HG02610 (cell line): ENCODE results near the gene TMEM217.
"Not testable (repeated sequence)": the region's sequence is repeated elsewhere in the genome, so short reads cannot be mapped to it uniquely, and the experiment has no call there.

Experiments used
- ATAC-seq: cut with Tn5 transposase; IDR thresholded peaks from one replicate; pipeline ENCODE4 v1.9.1; 2021; ENCODE audit warnings: mild to moderate bottlenecking, moderate library complexity; ENCODE audit not compliant: unreplicated experiment

Gene TMEM217

GRCh38 chr6:37218511-37218910, 39.4 kb downstream of the TMEM217 start:
- no peak for ATAC-seq

DNA sequence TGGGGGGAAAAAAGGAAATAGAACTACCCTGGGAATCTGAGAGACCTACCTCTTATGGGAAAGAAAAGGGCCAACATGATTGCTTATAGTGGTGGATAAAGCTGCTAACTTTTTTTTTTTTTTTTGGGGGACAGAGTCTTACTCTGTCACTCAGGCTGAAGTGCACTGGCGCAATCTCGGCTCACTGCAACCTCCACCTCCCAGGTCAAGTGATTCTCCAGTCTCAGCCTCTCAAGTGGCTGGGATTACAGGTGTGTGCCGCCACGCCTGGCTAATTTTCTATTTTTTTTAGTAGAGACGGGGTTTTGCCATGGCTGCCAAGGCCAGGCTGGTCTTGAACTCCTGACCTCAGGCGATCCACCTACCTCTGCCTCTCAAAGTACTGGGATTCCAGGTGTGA, 39.9 kb downstream of the TMEM217 start:
- no peak for ATAC-seq

DNA sequence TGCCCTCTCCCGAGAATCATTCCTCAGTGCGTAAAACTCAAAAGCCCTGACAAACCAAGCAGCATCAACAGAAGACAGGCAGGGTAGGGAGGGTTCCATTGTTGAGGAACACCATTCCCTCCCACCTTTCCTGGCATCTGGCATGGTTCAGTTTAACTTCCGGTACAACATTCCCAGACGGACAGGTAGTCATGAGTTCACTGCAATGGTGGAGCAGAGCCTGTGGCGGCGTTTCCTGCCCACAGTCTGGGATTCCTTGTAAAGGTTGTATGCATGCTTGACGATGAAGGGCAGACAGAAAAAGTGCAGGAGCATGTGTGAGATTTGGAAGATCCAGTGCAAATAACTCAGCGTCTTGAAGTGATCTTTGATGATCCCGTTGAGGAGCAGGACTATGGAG, 45.7 kb downstream of the TMEM217 start:
- no peak for ATAC-seq

- no peak for ATAC-seq
Measured at GRCh38 chr6:37210313-37210968, 47.5 kb downstream of the TMEM217 start.

GRCh38 chr6:37209461-37210205, 48.3 kb downstream of the TMEM217 start:
- ATAC-seq = no peak

DNA sequence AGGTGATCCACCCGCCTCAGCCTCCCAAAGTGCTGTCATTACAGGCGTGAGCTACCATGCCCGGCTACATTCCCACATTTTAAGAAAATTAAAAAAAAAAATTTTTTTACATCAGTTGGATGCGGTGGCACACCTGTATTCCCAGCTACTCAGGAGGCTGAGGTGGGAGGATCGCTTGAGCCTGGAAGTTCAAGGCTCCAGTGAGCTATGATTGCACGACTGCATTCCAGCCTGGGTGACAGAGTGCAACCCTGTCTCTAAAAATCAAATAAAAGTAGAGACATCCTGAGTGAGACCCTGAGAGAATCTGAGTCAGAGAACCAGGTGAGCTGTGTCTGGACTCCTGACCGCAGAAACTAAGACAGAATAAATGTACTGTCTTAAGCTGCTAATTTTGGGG, 49.2 kb downstream of the TMEM217 start:
- no peak for ATAC-seq

- ATAC-seq = peak; percentile 48
Measured at GRCh38 chr6:37207903-37208456, 50.0 kb downstream of the TMEM217 start.

- ATAC-seq = no peak
Measured at GRCh38 chr6:37206622-37207021, 51.3 kb downstream of the TMEM217 start.

DNA sequence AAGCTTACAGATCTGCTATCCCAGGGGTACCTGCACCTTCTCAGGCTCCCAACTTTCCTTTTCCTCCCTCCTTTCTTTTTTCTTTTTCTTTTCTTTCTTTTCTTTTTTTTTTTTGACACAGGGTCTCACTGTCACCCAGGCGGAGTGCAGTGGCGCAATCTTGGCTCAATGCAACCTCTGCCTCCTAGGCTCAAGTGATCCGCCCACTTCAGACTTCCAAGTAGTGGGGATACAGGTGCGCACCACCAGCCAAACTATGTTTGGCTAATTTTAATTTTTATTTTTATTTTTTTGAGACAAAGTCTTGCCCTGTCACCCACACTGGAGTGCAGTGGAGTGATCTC, 52.0 kb downstream of the TMEM217 start:
- no peak for ATAC-seq

DNA sequence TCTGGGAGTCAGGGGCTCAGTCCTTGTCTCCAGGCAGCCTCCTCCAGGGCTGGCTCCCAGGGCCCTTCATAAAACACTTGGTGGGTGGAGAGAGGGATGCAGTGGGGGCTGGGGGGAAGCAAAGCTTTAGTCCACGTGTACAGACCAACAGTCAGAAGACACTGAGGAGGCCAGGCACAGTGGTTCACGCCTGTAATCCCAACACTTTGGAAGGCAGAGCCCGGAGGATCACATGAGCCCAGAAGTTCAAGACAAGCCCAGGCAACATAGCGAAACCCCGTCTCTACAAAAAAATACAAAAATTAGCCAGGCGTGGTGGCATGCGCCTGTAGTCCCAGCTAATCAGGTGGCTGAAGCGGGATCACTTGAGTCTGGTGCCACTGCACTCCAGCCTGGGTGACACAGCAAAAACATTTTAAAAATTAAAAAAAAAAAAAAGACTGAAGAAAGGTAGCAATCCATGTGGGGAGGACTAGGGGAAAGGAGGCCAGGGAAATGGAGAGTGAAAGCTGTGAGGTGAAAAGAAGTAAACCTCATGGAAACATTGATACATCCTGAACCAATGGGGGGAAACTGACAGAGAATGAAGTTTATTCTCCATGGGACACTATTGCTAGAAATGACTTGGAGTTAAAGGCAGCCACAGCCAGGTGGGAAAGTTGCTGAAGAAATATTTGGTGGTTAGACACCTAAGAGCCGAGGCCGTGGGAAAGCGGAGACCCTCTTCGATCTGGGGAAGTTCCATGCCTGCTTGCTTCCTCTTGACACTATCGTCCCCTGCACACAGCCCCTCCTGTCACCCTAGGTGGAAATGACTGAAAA, 52.6 kb downstream of the TMEM217 start:
- no peak for ATAC-seq

- no peak for ATAC-seq
Measured at GRCh38 chr6:37204014-37204751, 53.8 kb downstream of the TMEM217 start.

- no peak for ATAC-seq
Measured at GRCh38 chr6:37202788-37203491, 55.0 kb downstream of the TMEM217 start.

DNA sequence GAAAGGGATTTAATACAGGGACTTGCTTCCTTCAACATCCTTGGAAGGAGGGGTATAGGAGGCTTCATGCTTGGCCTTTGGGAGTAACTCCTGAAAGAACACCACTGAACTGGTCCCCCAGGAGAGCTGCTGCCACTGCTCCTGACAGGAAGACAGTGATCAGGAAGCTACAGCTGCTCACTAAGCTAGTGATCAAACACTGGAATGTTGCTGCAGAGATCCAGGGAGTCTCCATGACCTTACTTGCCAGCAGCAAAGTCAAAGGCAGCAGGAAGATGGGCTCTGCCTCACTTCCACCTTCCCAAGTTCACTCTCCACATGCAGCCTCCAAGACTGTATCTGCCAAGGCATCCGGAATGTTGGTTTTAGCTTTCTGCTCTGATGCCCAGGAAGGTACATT, 56.2 kb downstream of the TMEM217 start:
- ATAC-seq = no peak

DNA sequence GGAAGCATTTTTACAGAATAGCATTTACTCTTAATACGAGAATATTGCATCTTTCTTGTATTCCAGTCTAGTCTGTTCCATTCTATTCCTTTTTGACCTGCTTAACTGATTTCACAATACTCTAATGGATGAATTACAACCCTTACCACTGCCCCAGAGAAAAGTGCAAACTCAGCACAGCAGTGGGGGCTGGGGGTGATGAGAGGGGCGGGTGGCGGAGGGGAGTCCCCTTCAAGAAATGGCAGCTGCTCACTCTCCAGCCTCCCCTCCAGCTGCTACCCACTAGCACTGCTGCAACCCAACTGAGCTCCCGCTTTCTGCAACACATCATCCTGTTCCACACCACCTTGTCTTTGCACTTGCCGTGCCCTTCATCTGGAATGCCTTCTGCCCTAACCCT, 57.9 kb downstream of the TMEM217 start:
- ATAC-seq = no peak

DNA sequence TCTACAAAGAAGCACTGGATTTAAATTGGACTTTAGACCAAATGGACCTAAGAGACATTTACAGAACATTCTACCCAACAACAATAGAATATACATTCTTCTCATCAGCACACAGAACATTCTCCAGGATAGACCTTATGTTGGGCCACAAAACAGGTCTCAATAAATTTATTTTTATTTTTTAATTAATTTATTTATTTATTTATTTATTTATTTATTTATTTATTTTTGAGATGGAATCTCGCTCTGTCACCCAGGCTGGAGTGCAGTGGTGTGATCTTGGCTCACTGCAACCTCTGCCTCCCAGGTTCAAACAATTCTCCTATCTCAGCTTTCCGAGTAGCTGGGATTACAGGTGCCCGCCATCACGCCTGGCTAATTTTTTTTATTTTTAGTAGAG, 61.5 kb downstream of the TMEM217 start:
- ATAC-seq = not testable (repeated sequence)

- not testable (repeated sequence) for ATAC-seq
Measured at GRCh38 chr6:37194886-37195285, 63.1 kb downstream of the TMEM217 start.

DNA sequence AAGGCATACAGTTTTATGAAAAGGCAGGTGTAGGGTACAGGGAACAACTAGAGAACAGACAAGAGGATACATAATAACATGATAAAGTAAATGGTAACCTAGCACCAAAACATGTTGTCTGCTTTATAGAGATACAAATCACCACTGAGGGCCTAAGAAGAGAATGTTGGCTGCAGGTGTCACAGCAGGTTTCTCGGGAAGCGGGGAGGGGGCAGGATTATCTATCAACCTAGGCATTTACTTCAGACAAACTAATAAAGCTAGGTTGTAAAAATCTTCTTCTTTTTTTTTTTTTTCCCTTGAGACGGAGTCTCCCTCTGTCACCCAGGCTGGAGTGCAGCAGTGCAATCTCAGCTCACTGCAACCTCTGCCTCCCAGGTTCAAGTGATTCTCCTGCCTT, 65.3 kb downstream of the TMEM217 start:
- ATAC-seq = no peak

- no peak for ATAC-seq
Measured at GRCh38 chr6:37190159-37190535, 67.8 kb downstream of the TMEM217 start.

- no peak for ATAC-seq
Measured at GRCh38 chr6:37188962-37189510, 68.9 kb downstream of the TMEM217 start.
